GM19324 (cell line): ENCODE data around the gene HIPK2.

Experiments
- ATAC-seq: cut with Tn5 transposase; IDR thresholded peaks from one replicate; pipeline ENCODE4 v1.9.1; 2021; ENCODE audit warnings: mild to moderate bottlenecking, moderate library complexity; ENCODE audit not compliant: unreplicated experiment, low FRiP score

Gene HIPK2

DNA sequence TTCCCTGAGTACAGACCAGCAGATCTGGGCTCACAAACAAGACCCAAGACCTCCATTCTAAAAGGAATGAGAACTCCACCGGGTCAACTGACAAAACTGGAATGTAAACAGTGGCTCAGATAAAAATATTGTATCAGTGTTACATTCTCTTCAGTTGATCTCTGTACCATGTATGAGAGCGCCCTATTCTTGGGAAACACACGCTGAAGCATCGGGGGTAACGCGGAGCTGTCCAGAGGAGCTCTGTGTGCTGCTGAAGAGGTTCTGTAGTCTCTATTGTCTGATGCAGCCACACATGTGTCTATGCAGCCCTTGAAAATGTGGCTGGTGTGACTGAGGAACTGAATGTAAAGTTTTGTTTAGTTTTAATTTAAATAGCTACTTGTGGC, 39.7 kb downstream of the HIPK2 start:
- no peak for ATAC-seq

DNA sequence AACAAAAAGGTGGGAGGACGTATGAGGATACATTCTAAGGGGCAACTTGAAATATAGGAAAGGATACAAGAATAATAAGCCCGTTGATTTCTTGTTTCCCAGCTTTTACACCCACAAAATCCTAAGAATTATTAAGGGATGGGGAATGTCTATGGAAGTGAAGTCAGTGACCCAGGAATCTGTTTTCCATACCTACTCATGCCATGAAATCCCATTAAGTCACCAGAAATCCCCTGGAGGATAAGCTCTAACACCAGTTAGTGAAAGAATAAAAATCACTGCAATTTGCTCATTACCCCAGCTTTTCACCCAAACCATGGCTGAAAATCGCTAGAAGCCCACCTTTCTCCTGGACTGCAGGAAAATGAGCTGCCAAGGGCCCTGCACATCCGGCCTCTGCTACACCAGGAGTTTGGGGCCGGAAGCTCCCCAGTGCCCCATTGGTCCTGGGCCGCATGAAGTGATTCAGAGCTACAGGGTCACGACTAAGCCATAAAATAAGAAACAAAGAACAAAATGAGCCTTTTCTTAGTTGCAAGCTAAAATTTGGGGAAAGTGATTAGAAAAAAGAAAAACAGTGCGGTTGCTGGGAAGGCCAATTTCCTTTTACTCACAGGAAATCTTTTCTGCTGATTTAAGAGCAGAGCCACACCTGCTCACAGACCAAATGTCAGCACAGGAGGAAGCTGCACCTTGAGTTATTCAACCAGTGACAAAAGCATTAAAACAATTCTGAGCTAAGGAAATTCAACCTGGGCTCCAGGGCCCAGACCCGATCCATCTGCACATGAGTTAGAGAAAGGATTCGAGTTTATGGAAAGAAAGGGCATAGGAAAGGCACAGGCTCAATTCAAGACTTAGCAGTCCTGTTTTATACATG, 40.3 kb downstream of the HIPK2 start:
- ATAC-seq: no peak

- ATAC-seq: no peak
Measured at GRCh38 chr7:139735912-139736595, 41.7 kb downstream of the HIPK2 start.

GRCh38 chr7:139735466-139735865, 42.3 kb downstream of the HIPK2 start:
- ATAC-seq: no peak

GRCh38 chr7:139734395-139734794, 43.4 kb downstream of the HIPK2 start:
- no peak for ATAC-seq

GRCh38 chr7:139733751-139734150, 44.0 kb downstream of the HIPK2 start:
- no peak for ATAC-seq

DNA sequence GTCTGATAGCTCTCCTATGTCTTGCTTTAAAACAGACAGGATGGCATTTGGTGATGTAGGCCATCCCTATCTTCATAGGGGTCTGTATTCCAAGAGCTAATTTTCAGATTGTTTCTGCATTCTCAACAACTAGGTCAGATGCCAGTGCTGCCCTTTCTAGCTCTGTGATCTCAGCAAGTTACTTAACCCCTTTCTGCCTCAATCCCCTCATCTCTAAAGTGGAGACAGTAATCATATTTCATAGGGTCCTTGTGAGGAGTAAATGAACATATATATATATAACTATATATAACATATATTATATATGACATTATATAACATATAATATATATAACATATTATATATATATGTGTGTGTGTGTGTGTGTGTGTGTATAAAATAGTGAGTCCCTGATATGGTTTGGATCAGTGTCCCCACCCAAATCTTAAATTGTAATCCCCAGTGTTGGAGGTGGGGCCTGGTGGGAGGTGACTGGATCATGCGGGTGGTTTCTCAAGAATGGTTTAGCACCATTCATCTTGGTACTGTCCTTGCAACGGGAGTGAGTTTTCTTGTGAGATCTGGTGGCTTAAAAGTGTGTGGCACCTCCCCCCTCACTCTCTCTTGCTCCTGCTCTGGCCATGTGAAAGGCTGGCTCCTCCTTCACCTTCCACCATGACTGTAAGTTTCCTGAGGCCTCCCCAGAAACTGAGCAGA, 45.2 kb downstream of the HIPK2 start:
- ATAC-seq: no peak

DNA sequence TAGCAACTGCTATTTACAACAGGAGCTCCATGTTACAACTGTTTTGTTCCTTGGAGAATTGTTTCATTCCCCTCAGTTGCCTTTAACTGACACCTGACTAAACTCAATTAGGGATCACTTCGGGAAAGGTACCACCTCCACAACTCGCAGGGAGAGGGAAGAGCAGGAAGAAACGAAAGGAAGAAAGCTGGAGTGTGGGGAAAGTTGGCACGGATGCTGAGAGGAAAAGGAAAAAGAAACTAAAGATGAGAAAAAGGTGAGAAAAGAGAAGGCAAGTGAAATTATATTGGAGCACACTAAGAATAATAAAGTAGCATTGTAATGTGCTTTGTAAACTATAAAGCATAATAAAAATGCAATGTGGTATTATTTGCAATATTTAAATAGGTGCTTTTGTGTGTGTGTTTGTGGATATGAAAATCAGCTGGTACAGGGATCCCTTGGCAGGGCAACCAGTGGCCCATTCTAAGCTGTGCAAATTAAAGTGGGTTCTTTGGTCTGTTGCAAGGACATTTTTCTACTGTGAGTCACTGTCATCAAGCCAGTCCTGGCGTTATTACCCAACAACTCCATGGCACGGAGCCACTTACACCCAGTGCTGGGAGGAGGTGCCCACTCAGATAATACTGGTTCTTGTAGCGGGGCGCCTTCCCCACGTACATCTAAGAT, 45.9 kb downstream of the HIPK2 start:
- no peak for ATAC-seq

DNA sequence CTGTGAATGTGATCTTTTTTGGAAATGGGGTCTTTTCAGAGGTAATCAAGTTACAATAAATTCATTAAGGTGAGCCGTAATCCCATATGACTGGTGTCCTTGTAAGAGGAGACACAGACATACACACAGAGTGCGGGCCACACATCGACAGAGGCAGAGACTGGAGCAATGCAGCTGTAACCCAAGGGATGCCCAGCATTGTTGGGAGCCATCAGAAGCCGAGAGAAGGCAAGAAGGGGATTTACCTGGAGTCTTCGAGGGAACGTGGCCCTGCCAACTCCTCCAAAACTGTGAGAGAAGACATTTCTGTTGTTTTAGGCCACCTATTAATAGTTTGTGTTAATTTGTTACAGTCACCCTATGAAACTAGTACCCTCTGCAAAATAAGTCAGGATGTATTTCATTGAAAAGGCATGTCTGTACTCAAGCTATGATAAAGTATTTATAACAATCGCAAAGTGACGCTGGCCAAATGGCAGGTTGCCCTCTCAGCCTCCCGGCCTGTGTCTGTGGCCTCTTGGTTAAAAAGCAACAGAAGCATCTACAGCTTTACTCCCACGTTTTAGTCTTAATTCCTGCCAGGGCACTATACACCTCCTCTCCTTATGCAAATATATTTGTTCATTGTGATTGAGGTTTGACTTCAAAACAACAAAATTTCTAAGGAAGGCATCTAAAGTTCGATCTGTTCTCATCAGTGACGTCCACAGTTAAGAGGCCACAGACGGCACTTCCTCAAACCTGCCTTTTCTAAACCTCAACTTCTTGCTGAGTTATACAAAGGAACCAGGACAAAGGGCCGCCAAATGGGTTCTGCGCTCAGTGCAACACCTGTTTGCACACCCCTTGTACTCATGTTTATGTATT, 46.8 kb downstream of the HIPK2 start:
- ATAC-seq: peak; percentile 72

DNA sequence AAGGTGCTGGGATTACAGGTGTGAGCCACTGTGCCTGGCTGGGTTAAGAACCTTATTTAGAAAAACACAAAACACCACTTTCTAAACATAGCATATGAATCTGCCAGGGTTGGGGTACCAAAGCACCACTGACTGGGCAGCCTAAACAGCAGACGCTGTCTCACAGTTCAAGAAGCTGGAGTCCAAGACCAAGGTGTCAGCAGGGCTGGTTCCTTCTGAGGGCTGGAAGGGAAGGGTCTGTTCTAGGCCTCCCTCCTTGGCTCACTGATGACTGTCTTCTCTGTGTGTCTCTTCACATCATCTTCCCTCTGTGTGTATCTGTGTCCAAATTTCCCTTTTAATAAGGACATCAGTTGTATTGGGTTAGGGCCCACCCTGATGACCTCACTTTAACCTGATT, 49.6 kb downstream of the HIPK2 start:
- ATAC-seq: no peak

GRCh38 chr7:139727151-139727705, 50.6 kb downstream of the HIPK2 start:
- no peak for ATAC-seq

DNA sequence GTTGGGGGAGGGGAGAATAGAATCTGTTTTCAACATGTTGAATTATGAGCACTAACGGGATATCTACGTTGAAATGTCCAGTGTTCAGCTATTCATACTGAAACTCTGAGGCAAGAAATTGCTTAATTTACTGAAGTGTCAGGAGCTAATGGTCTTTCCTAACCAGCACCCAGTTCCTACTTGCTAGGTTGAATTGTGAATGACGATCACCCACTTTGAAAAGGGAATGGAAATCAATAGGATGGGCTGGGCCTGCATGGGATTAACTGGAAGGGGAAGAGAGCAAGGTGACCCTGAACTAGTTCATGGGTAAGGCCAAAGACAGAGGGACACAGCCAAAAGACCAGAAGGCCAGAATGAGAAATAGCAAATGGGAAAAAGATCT, 51.3 kb downstream of the HIPK2 start:
- ATAC-seq: no peak

- no peak for ATAC-seq
Measured at GRCh38 chr7:139725858-139726484, 51.8 kb downstream of the HIPK2 start.

DNA sequence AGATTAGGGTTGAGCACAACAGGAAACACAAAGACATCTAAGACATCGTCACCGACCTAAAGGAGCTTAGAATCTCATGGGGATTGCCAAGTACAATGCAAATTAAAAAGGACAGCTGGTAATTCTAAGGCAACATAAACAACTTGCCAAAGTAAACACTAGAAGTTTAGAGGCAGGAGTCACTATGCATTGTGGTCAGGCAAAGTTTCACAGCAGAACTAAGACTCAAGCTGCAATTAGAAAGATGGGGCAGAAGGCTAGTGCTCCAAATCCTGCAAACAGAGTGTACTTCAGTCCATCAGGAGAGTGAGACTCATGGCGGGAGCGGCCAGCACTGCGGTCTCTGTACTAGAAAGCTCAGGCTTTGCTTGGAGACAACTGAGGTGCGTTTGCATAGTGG, 52.7 kb downstream of the HIPK2 start:
- peak; percentile 60 for ATAC-seq

DNA sequence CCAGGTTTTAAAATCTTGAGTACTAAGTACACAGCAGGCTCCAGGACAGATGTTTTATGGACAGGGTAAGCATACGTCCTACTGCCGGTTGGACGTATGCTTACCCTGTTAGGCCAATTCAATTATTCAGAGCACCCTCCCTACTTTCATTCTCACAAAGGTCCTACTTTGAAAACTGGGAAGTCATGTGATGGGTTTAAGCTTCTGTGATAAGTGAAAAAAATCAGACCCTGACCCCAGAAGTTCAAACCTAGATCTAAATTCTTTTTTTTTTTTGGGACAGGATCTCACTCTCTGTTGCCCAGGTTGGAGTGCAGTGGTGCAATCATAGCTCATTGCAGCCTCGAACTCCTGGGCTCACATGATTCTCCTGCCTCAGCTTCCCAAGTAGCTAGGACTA, 55.2 kb downstream of the HIPK2 start:
- no peak for ATAC-seq

DNA sequence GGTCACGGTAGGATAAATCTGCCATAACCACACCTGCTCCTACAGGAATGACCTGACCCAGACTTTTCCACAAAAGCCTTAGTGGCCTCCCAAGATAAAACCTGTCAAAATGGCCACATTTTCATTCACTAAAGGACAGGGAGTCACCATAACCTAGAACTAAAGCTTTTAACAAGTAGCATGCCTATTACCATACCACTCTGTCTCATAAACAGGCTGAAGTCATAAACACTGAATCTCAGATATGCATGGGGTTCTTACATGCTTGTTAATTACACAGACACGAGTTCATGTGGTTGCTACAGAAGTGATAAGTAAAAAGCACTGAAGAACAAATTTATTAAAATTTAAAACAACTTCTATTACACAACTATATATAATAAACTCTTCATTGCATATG, 56.0 kb downstream of the HIPK2 start:
- ATAC-seq: no peak

DNA sequence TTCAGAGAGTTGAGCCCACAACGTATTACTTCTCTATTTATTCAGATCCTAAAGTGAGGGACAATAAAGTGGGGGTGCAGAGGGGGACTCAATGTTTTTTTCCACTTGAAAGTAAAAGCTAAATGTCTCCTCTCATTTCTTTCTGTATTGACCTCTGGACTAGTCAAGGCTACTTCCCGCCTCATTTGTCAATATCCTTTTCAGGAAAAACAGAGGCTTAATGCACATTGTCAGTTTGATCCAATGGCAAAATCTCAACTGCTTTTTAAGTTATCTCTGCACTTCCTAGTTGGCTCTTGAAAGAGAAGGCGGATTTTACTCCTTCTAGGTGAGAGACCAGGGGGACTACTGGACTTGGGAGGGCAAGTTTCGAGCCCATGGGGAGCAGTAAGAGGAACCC, 56.4 kb downstream of the HIPK2 start:
- no peak for ATAC-seq

- ATAC-seq: peak; percentile 58
Measured at GRCh38 chr7:139720705-139721231, 57.0 kb downstream of the HIPK2 start.

- no peak for ATAC-seq
Measured at GRCh38 chr7:139720186-139720585, 57.6 kb downstream of the HIPK2 start.
